ENCODE results near the gene HNRNPD.

DNA sequence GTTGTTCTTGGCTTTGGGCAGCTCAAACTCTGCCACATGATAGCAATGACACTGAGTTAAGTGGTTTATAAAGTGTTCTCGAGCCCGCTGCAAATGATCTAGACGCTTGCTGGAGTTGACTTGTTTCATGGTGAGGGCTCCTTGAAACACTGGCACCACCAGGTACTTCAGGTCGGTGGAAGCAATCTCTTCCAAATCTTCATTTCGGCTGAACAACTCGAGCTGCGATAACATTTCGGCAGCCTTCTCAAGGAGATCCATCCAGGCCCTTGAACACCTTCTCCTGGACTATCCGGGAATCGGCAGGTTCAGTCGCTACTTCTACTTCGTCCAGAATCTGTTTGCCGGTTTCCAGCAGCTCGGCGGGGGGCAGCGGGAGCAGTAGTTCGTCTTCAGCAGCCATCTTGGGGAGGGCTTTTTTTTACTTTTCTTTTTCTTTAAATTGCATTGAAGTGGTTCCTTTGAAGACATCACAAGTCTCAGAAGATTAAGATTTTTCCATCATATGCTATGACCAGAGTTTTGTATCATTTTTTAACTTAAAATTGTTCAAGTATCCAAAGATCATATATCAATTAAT, 28.5 kb upstream of the HNRNPD start:
- TF ChIP-seq, protein P1, sequence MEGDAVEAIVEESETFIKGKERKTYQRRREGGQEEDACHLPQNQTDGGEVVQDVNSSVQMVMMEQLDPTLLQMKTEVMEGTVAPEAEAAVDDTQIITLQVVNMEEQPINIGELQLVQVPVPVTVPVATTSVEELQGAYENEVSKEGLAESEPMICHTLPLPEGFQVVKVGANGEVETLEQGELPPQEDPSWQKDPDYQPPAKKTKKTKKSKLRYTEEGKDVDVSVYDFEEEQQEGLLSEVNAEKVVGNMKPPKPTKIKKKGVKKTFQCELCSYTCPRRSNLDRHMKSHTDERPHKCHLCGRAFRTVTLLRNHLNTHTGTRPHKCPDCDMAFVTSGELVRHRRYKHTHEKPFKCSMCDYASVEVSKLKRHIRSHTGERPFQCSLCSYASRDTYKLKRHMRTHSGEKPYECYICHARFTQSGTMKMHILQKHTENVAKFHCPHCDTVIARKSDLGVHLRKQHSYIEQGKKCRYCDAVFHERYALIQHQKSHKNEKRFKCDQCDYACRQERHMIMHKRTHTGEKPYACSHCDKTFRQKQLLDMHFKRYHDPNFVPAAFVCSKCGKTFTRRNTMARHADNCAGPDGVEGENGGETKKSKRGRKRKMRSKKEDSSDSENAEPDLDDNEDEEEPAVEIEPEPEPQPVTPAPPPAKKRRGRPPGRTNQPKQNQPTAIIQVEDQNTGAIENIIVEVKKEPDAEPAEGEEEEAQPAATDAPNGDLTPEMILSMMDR (IDR thresholded peaks at IDR 0.05) = no peak
- no peak for TF ChIP-seq ZFX (IDR thresholded peaks at IDR 0.05; ENCODE audit: borderline replicate concordance)
